CD4-positive, CD25-positive, alpha-beta regulatory T cell (primary cell): ENCODE data around the gene APOBEC3B. TPM values are rescaled to one million over a fixed set of nuclear protein-coding genes. Genes with fewer than 3 reads are reported as not detected.
"Not testable (repeated sequence)": the region's sequence is repeated elsewhere in the genome, so short reads cannot be mapped to it uniquely, and the experiment has no call there.

Experiments
- ATAC-seq, 2 donors: fragments of 150-1000 bp; cut with Tn5 transposase; one replicate each; pipeline ENCODE4 v1.10.0; 2021; ENCODE audit warnings: low read depth in 2 of 2, moderate number of reproducible peaks in 2 of 2, moderate library complexity in 1 of 2
- DNase-seq, 3 donors: peaks; one replicate each; pipeline versions ENCODE4 v3.0.0 to v3.0.0-alpha.2; 2012 to 2022; ENCODE audit warnings: mixed read lengths in 1 of 3
- H3K27ac ChIP-seq: one replicate; pipeline ENCODE4 v1.7.0; 2013; ENCODE audit warnings: mild to moderate bottlenecking, low read length; ENCODE audit not compliant: insufficient read depth, poor library complexity, severe bottlenecking
- H3K27me3 ChIP-seq: one replicate; pipeline ENCODE4 v1.7.0; 2013; ENCODE audit warnings: low read length; ENCODE audit not compliant: control insufficient read depth, insufficient read depth
- H3K36me3 ChIP-seq: one replicate; pipeline ENCODE4 v1.7.0; 2013; ENCODE audit warnings: mild to moderate bottlenecking, low read length, moderate library complexity; ENCODE audit not compliant: control insufficient read depth, insufficient read depth
- H3K4me1 ChIP-seq: 2 replicates; pipeline ENCODE4 v1.7.0; 2013; ENCODE audit warnings: mild to moderate bottlenecking, low read length; ENCODE audit not compliant: insufficient read depth, control insufficient read depth, poor library complexity, severe bottlenecking
- H3K4me3 ChIP-seq: one replicate; pipeline ENCODE4 v1.7.0; 2013; ENCODE audit warnings: low read depth, mild to moderate bottlenecking, low read length, moderate library complexity
- H3K9me3 ChIP-seq, 2 experiments: 1 replicate in 1 of 2; 2 replicates in 1 of 2; pipeline ENCODE4 v1.7.0; 2013; ENCODE audit warnings: low read length in 2 of 2, mild to moderate bottlenecking in 1 of 2, moderate library complexity in 1 of 2; ENCODE audit not compliant: control insufficient read depth in 2 of 2
- H3K27ac Mint-ChIP-seq, 3 donors: one replicate each; pipeline ENCODE4 v1.8.0; 2020 to 2022; ENCODE audit warnings: mild to moderate bottlenecking in 3 of 3, mixed read lengths in 3 of 3, moderate library complexity in 2 of 3
- H3K27me3 Mint-ChIP-seq: one replicate; pipeline ENCODE4 v1.8.0; 2022; ENCODE audit warnings: mild to moderate bottlenecking, mixed read lengths
- H3K36me3 Mint-ChIP-seq: one replicate; pipeline ENCODE4 v1.8.0; 2020; ENCODE audit warnings: mixed read lengths
- H3K4me1 Mint-ChIP-seq, 4 donors: one replicate each; pipeline ENCODE4 v1.8.0; 2020 to 2022; ENCODE audit warnings: mixed read lengths in 4 of 4, mild to moderate bottlenecking in 1 of 4
- H3K4me3 Mint-ChIP-seq, 4 donors: one replicate each; pipeline ENCODE4 v1.8.0; 2020 to 2022; ENCODE audit warnings: mild to moderate bottlenecking in 4 of 4, mixed read lengths in 4 of 4, moderate library complexity in 3 of 4
- H3K9me3 Mint-ChIP-seq, 7 donors: one replicate each; pipeline ENCODE4 v1.8.0; 2020 to 2022; ENCODE audit warnings: mixed read lengths in 7 of 7, mild to moderate bottlenecking in 3 of 7, moderate library complexity in 2 of 7
- polyA plus RNA-seq, 4 donors: library from polyadenylated mRNA; unstranded; fragments of 300-500 nt; fragmentation: Illumina TruSeq; gene quantifications; one replicate each; pipeline ENCODE4 v1.2.3, GENCODE V29; 2021
- total RNA-seq: library from RNA; stranded (reverse); gene quantifications from one replicate; pipeline ENCODE4 v1.2.3, GENCODE V29; 2022

The APOBEC3B gene
- total and polyA plus RNA-seq, 5 donors from 2014 or later: 0.17 to 2.1 (median 1.4) TPM

- peaks cover 14% of the 10 kb centered on the region for H3K4me1 ChIP-seq
- peaks cover 4 to 36% (median 19%) of the 10 kb centered on the region in 4 donors for H3K4me1 Mint-ChIP-seq
- H3K27ac Mint-ChIP-seq: peak overlapping the region in 2 of 3 donors; percentile 67 to 86
- H3K27ac ChIP-seq: no peak overlapping the region
- H3K36me3 Mint-ChIP-seq: no peaks in the 10 kb centered on the region
- H3K27me3 ChIP-seq: no peaks in the 10 kb centered on the region
- DNase-seq: peak in 1 of 3 donors; percentile 58
- H3K36me3 ChIP-seq: no peaks in the 10 kb centered on the region
- H3K27me3 Mint-ChIP-seq: no peaks in the 10 kb centered on the region
- ATAC-seq: no peak
- peaks cover 0 to 3% (median 0%) of the 10 kb centered on the region in 7 donors for H3K9me3 Mint-ChIP-seq
- no peak overlapping the region for H3K4me3 ChIP-seq
- no peak overlapping the region for H3K4me3 Mint-ChIP-seq
- H3K9me3 ChIP-seq: no peaks in the 10 kb centered on the region
Measured at GRCh38 chr22:38989466-38989865, 7.3 kb downstream of the APOBEC3B start.

- H3K4me3 ChIP-seq, H3K4me3 Mint-ChIP-seq, ATAC-seq, H3K27me3 Mint-ChIP-seq, H3K27ac ChIP-seq, H3K36me3 Mint-ChIP-seq, H3K9me3 ChIP-seq, H3K36me3 ChIP-seq, H3K27ac Mint-ChIP-seq, H3K9me3 Mint-ChIP-seq, H3K4me1 ChIP-seq, H3K27me3 ChIP-seq, DNase-seq: not testable (repeated sequence)
- H3K4me1 Mint-ChIP-seq: peaks cover 0 to 13% (median 7%) of the 10 kb centered on the region in 4 donors
Measured at GRCh38 chr22:38992871-38993371, 10.8 kb downstream of the APOBEC3B start.

- Mint-ChIP-seq H3K4me3 (no peak overlapping the region), H3K27ac (peak overlapping the region in 1 of 3 donors; percentile 48), H3K27me3 (no peaks in the 10 kb centered on the region), H3K9me3 (peaks cover 0 to 3% (median 0%) of the 10 kb centered on the region in 7 donors), H3K36me3 (no peaks in the 10 kb centered on the region), H3K4me1 (peaks cover 0 to 3% (median 1%) of the 10 kb centered on the region in 4 donors)
- H3K4me3 ChIP-seq: no peak overlapping the region
- ATAC-seq (no peak), DNase-seq (no peak)
- no peak overlapping the region for H3K27ac ChIP-seq
- H3K4me1 ChIP-seq: no peaks in the 10 kb centered on the region
- H3K36me3 ChIP-seq: no peaks in the 10 kb centered on the region
- no peaks in the 10 kb centered on the region for H3K27me3 ChIP-seq
- no peaks in the 10 kb centered on the region for H3K9me3 ChIP-seq
Measured at GRCh38 chr22:38996105-38996504, 14.0 kb downstream of the APOBEC3B start.

- Mint-ChIP-seq H3K27ac (no peak overlapping the region), H3K27me3 (no peaks in the 10 kb centered on the region), H3K9me3 (peaks cover 0 to 3% (median 0%) of the 10 kb centered on the region in 7 donors), H3K4me3 (no peak overlapping the region), H3K4me1 (peaks cover 0 to 3% (median 1%) of the 10 kb centered on the region in 4 donors), H3K36me3 (no peaks in the 10 kb centered on the region)
- Histone ChIP-seq H3K36me3 (no peaks in the 10 kb centered on the region), H3K4me3 (no peak overlapping the region), H3K27ac (no peak overlapping the region), H3K9me3 (no peaks in the 10 kb centered on the region), H3K27me3 (no peaks in the 10 kb centered on the region), H3K4me1 (no peaks in the 10 kb centered on the region)
- no peak for ATAC-seq
- DNase-seq: no peak
Measured at GRCh38 chr22:38997518-38997917, 15.4 kb downstream of the APOBEC3B start.

- Mint-ChIP-seq H3K4me3 (peak overlapping the region in 1 of 4 donors; percentile 63), H3K4me1 (peaks cover 3 to 14% (median 10%) of the 10 kb centered on the region in 4 donors), H3K36me3 (no peaks in the 10 kb centered on the region), H3K27me3 (no peaks in the 10 kb centered on the region), H3K9me3 (peaks cover 0 to 4% (median 0%) of the 10 kb centered on the region in 7 donors), H3K27ac (peak overlapping the region; percentile 9 to 69 (median 60))
- Histone ChIP-seq H3K4me3 (no peak overlapping the region), H3K36me3 (no peaks in the 10 kb centered on the region), H3K9me3 (no peaks in the 10 kb centered on the region), H3K27ac (no peak overlapping the region), H3K27me3 (no peaks in the 10 kb centered on the region), H3K4me1 (peaks cover 7% of the 10 kb centered on the region)
- ATAC-seq (peak; percentile 75 to 78), DNase-seq (peak; percentile 51 to 85 (median 65))
Measured at GRCh38 chr22:39003165-39003638, 21.1 kb downstream of the APOBEC3B start.

GRCh38 chr22:39007177-39007576 lies 25.0 kb downstream of the APOBEC3B start:
- ATAC-seq: no peak
- no peaks in the 10 kb centered on the region for H3K27me3 Mint-ChIP-seq

GRCh38 chr22:39008271-39008850 lies 26.2 kb downstream of the APOBEC3B start:
- ATAC-seq, DNase-seq, H3K4me1 ChIP-seq, H3K27me3 Mint-ChIP-seq, H3K9me3 ChIP-seq, H3K27ac Mint-ChIP-seq, H3K4me3 ChIP-seq, H3K27me3 ChIP-seq, H3K36me3 ChIP-seq, H3K36me3 Mint-ChIP-seq, H3K4me3 Mint-ChIP-seq, H3K9me3 Mint-ChIP-seq, H3K27ac ChIP-seq: not testable (repeated sequence)
- peaks cover 1 to 18% (median 10%) of the 10 kb centered on the region in 4 donors for H3K4me1 Mint-ChIP-seq

More at GRCh38 chr22:39007177-39007576, 25.0 kb downstream of the APOBEC3B start:
- H3K4me1 ChIP-seq: peaks cover 7% of the 10 kb centered on the region
- no peak overlapping the region for H3K4me3 ChIP-seq
- H3K27ac Mint-ChIP-seq: no peak overlapping the region
- H3K27ac ChIP-seq: no peak overlapping the region
- H3K36me3 Mint-ChIP-seq: no peaks in the 10 kb centered on the region
- H3K36me3 ChIP-seq: no peaks in the 10 kb centered on the region
- peaks cover 3 to 14% (median 10%) of the 10 kb centered on the region in 4 donors for H3K4me1 Mint-ChIP-seq
- H3K9me3 ChIP-seq: no peaks in the 10 kb centered on the region
- no peak overlapping the region for H3K4me3 Mint-ChIP-seq
- no peak for DNase-seq
- peaks cover 0 to 4% (median 0%) of the 10 kb centered on the region in 7 donors for H3K9me3 Mint-ChIP-seq
- H3K27me3 ChIP-seq: no peaks in the 10 kb centered on the region

- ATAC-seq: no peak
- Histone ChIP-seq H3K27ac (no peak overlapping the region), H3K4me1 (peaks cover 26% of the 10 kb centered on the region), H3K4me3 (no peak overlapping the region), H3K36me3 (no peaks in the 10 kb centered on the region), H3K9me3 (no peaks in the 10 kb centered on the region), H3K27me3 (no peaks in the 10 kb centered on the region)
- H3K9me3 Mint-ChIP-seq: no peaks in the 10 kb centered on the region
- H3K27me3 Mint-ChIP-seq: no peaks in the 10 kb centered on the region
- H3K36me3 Mint-ChIP-seq: no peaks in the 10 kb centered on the region
- no peak for DNase-seq
- H3K4me3 Mint-ChIP-seq: no peak overlapping the region
- no peak overlapping the region for H3K27ac Mint-ChIP-seq
- H3K4me1 Mint-ChIP-seq: peaks cover 5 to 35% (median 16%) of the 10 kb centered on the region in 4 donors
Measured at GRCh38 chr22:39010946-39011345, 28.8 kb downstream of the APOBEC3B start.
